Activated naive CD8-positive, alpha-beta T cell treated with anti-CD3 and anti-CD28 coated beads for 36 hours (primary cell): ENCODE results near the gene PSMB11. TPM values are rescaled to one million over a fixed set of nuclear protein-coding genes. Genes with fewer than 3 reads are reported as not detected.
A peak's percentile ranks its signal among the peaks of the same experiment; 100 is the strongest.

Source experiments
- DNase-seq: peaks from one replicate; pipeline ENCODE4 v3.0.0; 2021
- H3K27ac Mint-ChIP-seq: one replicate; pipeline ENCODE4 v1.8.0; 2022; ENCODE audit warnings: mild to moderate bottlenecking, moderate library complexity, mixed read lengths
- H3K27me3 Mint-ChIP-seq: one replicate; pipeline ENCODE4 v1.8.0; 2022; ENCODE audit warnings: mild to moderate bottlenecking, mixed read lengths
- H3K36me3 Mint-ChIP-seq: one replicate; pipeline ENCODE4 v1.8.0; 2021; ENCODE audit warnings: mild to moderate bottlenecking, mixed read lengths
- H3K4me1 Mint-ChIP-seq: one replicate; pipeline ENCODE4 v1.8.0; 2021; ENCODE audit warnings: mixed read lengths
- H3K4me3 Mint-ChIP-seq: one replicate; pipeline ENCODE4 v1.8.0; 2022; ENCODE audit warnings: mild to moderate bottlenecking, moderate library complexity, mixed read lengths
- H3K9me3 Mint-ChIP-seq: one replicate; pipeline ENCODE4 v1.8.0; 2022; ENCODE audit warnings: mixed read lengths
- total RNA-seq, 2 experiments: library from RNA; stranded (reverse); gene quantifications; one replicate each; pipeline ENCODE4 v1.2.3, GENCODE V29; 2021

Gene PSMB11
- total RNA-seq, 2 experiments from 2014 or later: not detected

- DNase-seq: no peak
- Mint-ChIP-seq H3K27ac (no peak overlapping the region), H3K27me3 (peaks cover 4% of the 10 kb centered on the region), H3K9me3 (no peaks in the 10 kb centered on the region), H3K4me3 (no peak overlapping the region), H3K4me1 (peaks cover 3% of the 10 kb centered on the region), H3K36me3 (no peaks in the 10 kb centered on the region)
Measured at GRCh38 chr14:23045419-23046357, 3.7 kb downstream of the PSMB11 start.

- H3K4me1 Mint-ChIP-seq: peaks cover 3% of the 10 kb centered on the region
- no peaks in the 10 kb centered on the region for H3K9me3 Mint-ChIP-seq
- DNase-seq: no peak
- H3K27ac Mint-ChIP-seq: no peak overlapping the region
- H3K4me3 Mint-ChIP-seq: no peak overlapping the region
- H3K27me3 Mint-ChIP-seq: peaks cover 4% of the 10 kb centered on the region
- H3K36me3 Mint-ChIP-seq: no peaks in the 10 kb centered on the region
Measured at GRCh38 chr14:23047034-23047634, 5.1 kb downstream of the PSMB11 start.

- peaks cover 4% of the 10 kb centered on the region for H3K27me3 Mint-ChIP-seq
- no peaks in the 10 kb centered on the region for H3K9me3 Mint-ChIP-seq
- H3K27ac Mint-ChIP-seq: no peak overlapping the region
- H3K36me3 Mint-ChIP-seq: no peaks in the 10 kb centered on the region
- DNase-seq: no peak
- H3K4me1 Mint-ChIP-seq: peaks cover 3% of the 10 kb centered on the region
- H3K4me3 Mint-ChIP-seq: no peak overlapping the region
Measured at GRCh38 chr14:23047751-23048693, 6.0 kb downstream of the PSMB11 start.

- Mint-ChIP-seq H3K36me3 (no peaks in the 10 kb centered on the region), H3K4me3 (no peak overlapping the region), H3K27ac (no peak overlapping the region), H3K4me1 (peaks cover 3% of the 10 kb centered on the region), H3K9me3 (no peaks in the 10 kb centered on the region), H3K27me3 (peaks cover 4% of the 10 kb centered on the region)
- no peak for DNase-seq
Measured at GRCh38 chr14:23049011-23049410, 7.0 kb downstream of the PSMB11 start.

GRCh38 chr14:23051141-23052057, 9.4 kb downstream of the PSMB11 start:
- Mint-ChIP-seq H3K9me3 (no peaks in the 10 kb centered on the region), H3K27ac (no peak overlapping the region), H3K36me3 (no peaks in the 10 kb centered on the region), H3K4me1 (peaks cover 7% of the 10 kb centered on the region), H3K27me3 (peaks cover 8% of the 10 kb centered on the region), H3K4me3 (no peak overlapping the region)
- no peak for DNase-seq

GRCh38 chr14:23052182-23052623, 10.2 kb downstream of the PSMB11 start:
- Mint-ChIP-seq H3K27ac (no peak overlapping the region), H3K27me3 (peaks cover 14% of the 10 kb centered on the region), H3K4me1 (peaks cover 13% of the 10 kb centered on the region), H3K36me3 (no peaks in the 10 kb centered on the region), H3K9me3 (no peaks in the 10 kb centered on the region), H3K4me3 (no peak overlapping the region)
- DNase-seq: no peak

GRCh38 chr14:23052671-23053070, 10.7 kb downstream of the PSMB11 start:
- Mint-ChIP-seq H3K27ac (no peak overlapping the region), H3K4me1 (peaks cover 13% of the 10 kb centered on the region), H3K4me3 (no peak overlapping the region), H3K27me3 (peaks cover 10% of the 10 kb centered on the region), H3K36me3 (no peaks in the 10 kb centered on the region), H3K9me3 (no peaks in the 10 kb centered on the region)
- DNase-seq: no peak

GRCh38 chr14:23053426-23053825, 11.4 kb downstream of the PSMB11 start:
- Mint-ChIP-seq H3K27ac (no peak overlapping the region), H3K9me3 (no peaks in the 10 kb centered on the region), H3K36me3 (no peaks in the 10 kb centered on the region), H3K27me3 (peaks cover 10% of the 10 kb centered on the region), H3K4me3 (no peak overlapping the region), H3K4me1 (peaks cover 17% of the 10 kb centered on the region)
- no peak for DNase-seq

GRCh38 chr14:23054000-23054811, 12.2 kb downstream of the PSMB11 start:
- DNase-seq: peak; percentile 47
- Mint-ChIP-seq H3K27me3 (peaks cover 11% of the 10 kb centered on the region), H3K4me3 (no peak overlapping the region), H3K9me3 (no peaks in the 10 kb centered on the region), H3K36me3 (peaks cover 2% of the 10 kb centered on the region), H3K27ac (no peak overlapping the region), H3K4me1 (peaks cover 17% of the 10 kb centered on the region)

- DNase-seq: no peak
- Mint-ChIP-seq H3K36me3 (peaks cover 5% of the 10 kb centered on the region), H3K4me3 (no peak overlapping the region), H3K4me1 (peaks cover 17% of the 10 kb centered on the region), H3K27ac (no peak overlapping the region), H3K9me3 (no peaks in the 10 kb centered on the region), H3K27me3 (peaks cover 13% of the 10 kb centered on the region)
Measured at GRCh38 chr14:23055147-23055550, 13.1 kb downstream of the PSMB11 start.

GRCh38 chr14:23055621-23056144, 13.7 kb downstream of the PSMB11 start:
- H3K27me3 Mint-ChIP-seq: peaks cover 13% of the 10 kb centered on the region
- H3K9me3 Mint-ChIP-seq: no peaks in the 10 kb centered on the region
- DNase-seq: no peak
- no peak overlapping the region for H3K4me3 Mint-ChIP-seq
- H3K27ac Mint-ChIP-seq: no peak overlapping the region
- peaks cover 17% of the 10 kb centered on the region for H3K4me1 Mint-ChIP-seq
- H3K36me3 Mint-ChIP-seq: peaks cover 6% of the 10 kb centered on the region

- H3K4me1 Mint-ChIP-seq: peaks cover 17% of the 10 kb centered on the region
- H3K27ac Mint-ChIP-seq: peak overlapping the region; percentile 69
- H3K9me3 Mint-ChIP-seq: no peaks in the 10 kb centered on the region
- peaks cover 6% of the 10 kb centered on the region for H3K36me3 Mint-ChIP-seq
- peak overlapping the region; percentile 80 for H3K4me3 Mint-ChIP-seq
- H3K27me3 Mint-ChIP-seq: peaks cover 13% of the 10 kb centered on the region
- DNase-seq: peak; percentile 76
Measured at GRCh38 chr14:23056145-23056955, 14.3 kb downstream of the PSMB11 start.
